GM12874 (cell line): ENCODE data around the gene HAO1.

ENCODE experiments used
- CTCF ChIP-seq: IDR thresholded peaks from 2 replicates; pipeline ENCODE4 v1.5.1; 2011; ENCODE audit warnings: low read depth, mild to moderate bottlenecking, control low read depth, low read length, moderate library complexity; ENCODE audit not compliant: insufficient read depth

Gene HAO1

GRCh38 chr20:7858734-7859250 lies 81.5 kb downstream of the HAO1 start:
- TF ChIP-seq CTCF = no peak

- TF ChIP-seq CTCF = no peak
Measured at GRCh38 chr20:7856756-7857155, 83.5 kb downstream of the HAO1 start.

- no peak for TF ChIP-seq CTCF
Measured at GRCh38 chr20:7855545-7855944, 84.7 kb downstream of the HAO1 start.

GRCh38 chr20:7853493-7853892 lies 86.8 kb downstream of the HAO1 start:
- TF ChIP-seq CTCF = no peak

- TF ChIP-seq CTCF = no peak
Measured at GRCh38 chr20:7850775-7851490, 89.3 kb downstream of the HAO1 start.

GRCh38 chr20:7849675-7850074 lies 90.6 kb downstream of the HAO1 start:
- no peak for TF ChIP-seq CTCF

GRCh38 chr20:7848351-7848750 lies 91.9 kb downstream of the HAO1 start:
- TF ChIP-seq CTCF = no peak
